MG63 (cell line): ENCODE data around the gene CD55. TPM values are rescaled to one million over a fixed set of nuclear protein-coding genes. Genes with fewer than 3 reads are reported as not detected.
"Not testable (repeated sequence)": the region's sequence is repeated elsewhere in the genome, so short reads cannot be mapped to it uniquely, and the experiment has no call there.

Experiments
- DNase-seq: peaks from one replicate; pipeline ENCODE4 v3.0.0-alpha.2; 2020
- H3K27me3 ChIP-seq: fragments of 250-450 bp; sonication (Bioruptor Pico); 2 replicates; pipeline ENCODE4 v1.5.1; 2020; ENCODE audit warnings: mild to moderate bottlenecking, moderate library complexity
- H3K36me3 ChIP-seq: fragments of 250-450 bp; sonication (Bioruptor Pico); 2 replicates; pipeline ENCODE4 v1.5.1; 2020; ENCODE audit warnings: mild to moderate bottlenecking, moderate library complexity
- H3K4me3 ChIP-seq: fragments of 250-450 bp; sonication (Bioruptor Pico); 2 replicates; pipeline ENCODE4 v1.5.1; 2020; ENCODE audit warnings: mild to moderate bottlenecking, moderate library complexity
- H3K9me3 ChIP-seq: fragments of 250-450 bp; sonication (Bioruptor Pico); 2 replicates; pipeline ENCODE4 v1.5.1; 2020; ENCODE audit warnings: mild to moderate bottlenecking, moderate library complexity
- total RNA-seq: library from RNA; depleted of rRNA; stranded (reverse); fragments of >200 nt; shearing (Covaris generic); gene quantifications from 2 replicates; pipeline ENCODE4 v1.2.3, GENCODE V29; 2014; ENCODE audit warnings: low replicate concordance

Gene CD55
- total RNA-seq, 1 experiment from 2014 or later = 133 TPM

DNA sequence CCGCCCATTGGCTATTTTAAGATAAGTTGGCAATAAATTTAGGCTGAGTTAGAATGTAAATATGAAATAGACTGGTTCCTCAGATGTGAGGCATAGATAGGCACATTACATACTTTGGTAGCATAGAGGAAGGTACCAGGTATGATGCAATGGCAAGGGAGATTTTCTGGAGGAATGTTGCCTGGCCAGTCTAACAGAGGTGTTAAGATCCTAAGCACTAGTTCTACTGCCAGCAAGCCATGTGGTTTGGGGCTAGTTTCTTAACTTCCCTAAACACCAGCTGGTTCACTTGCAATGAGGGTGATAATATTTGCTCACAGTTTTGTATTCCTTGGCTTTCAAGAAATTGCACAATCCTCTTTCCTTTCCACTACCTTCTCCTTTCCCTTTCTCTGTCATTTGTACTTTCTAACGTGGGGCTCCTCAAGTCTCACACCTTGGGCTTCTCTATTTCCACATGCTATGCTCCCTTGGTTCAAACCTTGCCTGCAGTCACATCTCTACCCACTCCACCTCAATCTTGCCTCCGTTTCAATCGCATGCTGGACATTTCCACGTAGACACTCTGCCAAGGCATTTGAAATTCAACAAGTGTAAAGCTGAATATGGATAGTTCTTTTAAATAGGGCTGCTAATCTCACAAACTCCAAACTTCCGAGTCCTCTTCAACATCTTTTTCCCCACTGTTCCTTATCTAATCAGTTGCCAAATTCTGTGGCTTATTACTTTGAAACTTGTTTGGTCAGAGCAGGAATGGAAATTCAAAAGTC is 4.7 kb upstream of the CD55 start:
- H3K36me3 ChIP-seq = no peaks in the 10 kb centered on the region; the same call in none of the 2 replicates
- no peak for DNase-seq

DNA sequence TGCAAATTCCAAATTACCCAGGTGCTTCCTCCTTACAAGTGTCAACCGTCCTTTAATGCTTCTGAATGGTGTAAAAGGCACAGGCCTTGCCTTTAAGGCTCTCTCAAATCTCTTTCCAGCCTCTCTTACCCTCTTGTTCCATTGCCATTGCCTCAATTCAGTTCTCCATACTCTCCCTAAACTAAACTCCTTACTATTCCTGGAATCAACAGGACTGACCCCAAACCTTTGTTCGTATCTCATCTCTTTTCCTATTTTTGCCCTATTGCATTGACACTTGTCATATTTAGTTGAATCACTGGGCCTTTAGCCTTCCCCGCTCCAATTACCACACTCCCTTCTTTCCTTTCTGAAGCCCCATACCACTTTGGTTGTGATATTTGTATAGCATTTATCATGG is 3.9 kb upstream of the CD55 start:
- DNase-seq = no peak
- Histone ChIP-seq H3K36me3 (peaks cover 6% of the 10 kb centered on the region), H3K9me3 (no peaks in the 10 kb centered on the region), H3K4me3 (no peak overlapping the region), H3K27me3 (no peaks in the 10 kb centered on the region)

More for the DNA sequence above, 4.7 kb upstream of the CD55 start:
- H3K9me3 ChIP-seq = no peaks in the 10 kb centered on the region
- H3K4me3 ChIP-seq = no peak overlapping the region
- H3K27me3 ChIP-seq = no peaks in the 10 kb centered on the region

GRCh38 chr1:207318072-207318619 is 3.3 kb upstream of the CD55 start:
- no peak overlapping the region for H3K4me3 ChIP-seq
- no peak for DNase-seq

DNA sequence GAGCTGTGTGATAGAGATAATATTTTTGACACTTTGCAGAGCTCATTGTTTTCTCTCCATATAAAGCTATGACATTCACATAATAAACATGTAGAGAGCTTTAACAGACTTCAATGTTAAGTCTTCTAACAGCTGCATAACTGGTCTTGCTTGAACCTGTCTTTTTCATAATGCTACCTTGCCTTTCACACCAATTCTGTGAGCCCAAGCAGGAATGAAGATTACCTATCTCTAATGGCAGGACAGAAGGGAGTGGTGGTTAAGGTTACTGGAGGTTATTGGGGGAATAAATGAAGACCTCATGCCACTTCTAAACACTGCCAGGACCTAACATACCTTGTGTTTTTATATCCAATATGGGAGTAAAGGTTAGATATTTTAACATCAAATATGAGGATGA is 2.3 kb upstream of the CD55 start:
- Histone ChIP-seq H3K36me3 (peaks cover 20% of the 10 kb centered on the region), H3K27me3 (no peaks in the 10 kb centered on the region), H3K9me3 (no peaks in the 10 kb centered on the region), H3K4me3 (no peak overlapping the region)
- DNase-seq = no peak

More at GRCh38 chr1:207318072-207318619, 3.3 kb upstream of the CD55 start:
- Histone ChIP-seq H3K27me3 (no peaks in the 10 kb centered on the region), H3K36me3 (peaks cover 10% of the 10 kb centered on the region), H3K9me3 (no peaks in the 10 kb centered on the region)

DNA sequence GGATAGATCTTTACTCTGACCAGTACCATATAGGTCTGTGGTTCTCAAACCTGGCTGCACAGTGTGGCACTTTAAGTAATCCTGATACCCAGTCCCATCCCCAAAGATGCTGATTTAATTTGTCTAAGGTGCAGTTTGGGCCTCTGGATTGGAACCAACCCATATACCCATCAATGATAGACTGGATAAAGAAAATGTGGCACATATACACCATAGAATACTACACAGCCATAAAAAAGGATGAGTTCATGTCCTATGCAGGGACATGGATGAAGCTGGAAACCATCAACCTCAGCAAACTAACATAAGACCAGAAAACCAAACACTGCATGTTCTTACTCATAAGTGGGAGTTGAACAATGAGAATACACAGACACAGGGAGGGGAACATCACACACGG is 1.4 kb upstream of the CD55 start:
- not testable (repeated sequence) for DNase-seq, H3K27me3 ChIP-seq

GRCh38 chr1:207321790-207322645 is 540 bp downstream of the CD55 start:
- H3K9me3 ChIP-seq = no peaks in the 10 kb centered on the region
- H3K27me3 ChIP-seq = no peaks in the 10 kb centered on the region
- DNase-seq = no peak
- H3K36me3 ChIP-seq = peaks cover 48% of the 10 kb centered on the region
- peak overlapping the region; percentile 93 for H3K4me3 ChIP-seq

More for the DNA sequence above, 1.4 kb upstream of the CD55 start:
- H3K9me3 ChIP-seq, H3K4me3 ChIP-seq: not testable (repeated sequence)
- peaks cover 29% of the 10 kb centered on the region for H3K36me3 ChIP-seq

DNA sequence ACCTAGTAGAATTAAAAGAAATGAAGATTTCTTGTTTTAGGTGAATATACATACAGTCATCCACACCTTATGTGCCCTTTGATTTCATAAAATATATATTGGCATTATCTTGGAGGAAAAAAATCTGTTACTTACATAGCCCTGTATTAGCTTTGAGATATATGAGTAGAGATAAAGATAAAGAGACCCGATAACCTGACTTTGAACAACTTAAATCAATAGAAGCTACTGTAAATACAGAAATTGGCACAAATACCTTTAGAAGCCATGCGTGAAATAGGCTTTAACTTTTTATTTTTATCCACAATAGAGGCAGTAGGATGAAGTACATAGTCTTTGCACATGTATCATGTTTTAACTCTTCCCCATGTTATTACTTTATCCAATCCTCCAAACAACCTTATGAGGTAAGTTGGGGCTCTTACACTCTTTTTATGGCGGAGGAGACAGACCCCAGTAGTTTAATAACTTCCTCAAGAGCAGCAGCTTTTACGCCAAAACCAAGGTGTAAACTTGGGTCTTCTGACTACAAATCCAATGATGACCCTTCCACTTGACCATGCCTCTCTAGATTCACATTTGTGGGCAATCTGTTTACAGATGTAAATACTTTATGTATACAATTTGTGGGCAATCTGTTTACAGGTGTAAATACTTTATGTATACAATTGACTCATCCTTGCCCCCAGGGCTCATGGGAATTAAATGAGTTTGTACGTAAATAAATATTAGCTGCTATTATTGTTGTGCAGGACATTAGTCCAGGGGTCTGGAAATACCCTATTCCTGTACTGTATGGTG is 2.1 kb downstream of the CD55 start:
- Histone ChIP-seq H3K27me3 (no peaks in the 10 kb centered on the region), H3K36me3 (peaks cover 64% of the 10 kb centered on the region), H3K9me3 (no peaks in the 10 kb centered on the region), H3K4me3 (peak overlapping the region; percentile 93)
- no peak for DNase-seq

- H3K36me3 ChIP-seq = peaks cover 95% of the 10 kb centered on the region
- no peak for DNase-seq
- no peaks in the 10 kb centered on the region for H3K9me3 ChIP-seq
- no peaks in the 10 kb centered on the region for H3K27me3 ChIP-seq
- no peak overlapping the region for H3K4me3 ChIP-seq
Measured at GRCh38 chr1:207328004-207328403, 6.5 kb downstream of the CD55 start.

DNA sequence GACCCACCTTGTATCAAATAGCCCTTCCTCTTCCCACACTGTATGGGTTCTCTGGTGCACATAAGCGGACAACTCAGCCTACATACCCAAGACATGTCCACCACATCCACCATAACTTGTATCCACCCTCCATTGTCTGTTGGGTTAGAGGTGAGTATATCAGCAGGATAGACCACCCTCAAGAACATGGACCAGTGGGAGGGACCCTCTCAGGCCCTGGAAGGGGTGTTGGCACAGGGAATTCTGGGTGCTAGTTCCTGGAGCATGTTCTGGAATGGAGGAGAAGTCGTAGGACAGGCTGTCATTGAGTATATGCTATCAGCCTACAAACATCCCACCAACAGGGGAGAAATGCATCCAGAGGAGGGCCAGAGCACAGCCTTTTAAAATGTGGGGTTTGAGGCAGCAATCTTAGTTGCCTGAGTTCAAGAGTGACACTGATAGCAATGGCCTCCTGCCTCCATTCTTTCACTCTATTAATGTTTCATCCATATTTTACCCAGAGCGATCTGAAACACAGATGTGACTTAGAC is 7.5 kb downstream of the CD55 start:
- Histone ChIP-seq H3K27me3 (no peaks in the 10 kb centered on the region), H3K4me3 (no peak overlapping the region), H3K9me3 (no peaks in the 10 kb centered on the region; the same call in 1 of the 2 replicates), H3K36me3 (peaks cover 97% of the 10 kb centered on the region)
- no peak for DNase-seq

DNA sequence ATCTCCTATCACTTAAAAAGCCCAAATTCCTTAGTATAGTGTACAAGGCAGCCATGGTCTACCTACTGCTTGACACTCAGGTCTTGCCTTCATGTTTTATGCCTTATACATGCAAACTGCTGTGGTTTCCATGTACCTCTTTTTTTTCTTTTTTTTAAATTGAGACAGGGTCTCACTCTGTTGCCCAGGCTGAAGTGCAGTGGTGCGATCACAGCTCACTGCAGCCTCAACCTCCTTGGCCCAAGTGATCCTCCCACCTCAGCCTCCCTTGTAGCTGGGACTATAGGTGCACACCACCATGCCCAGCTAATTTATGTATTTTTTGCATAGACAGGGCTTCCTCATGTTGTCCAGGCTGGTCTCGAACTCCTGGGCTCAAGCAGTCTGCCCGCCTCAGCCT is 8.0 kb downstream of the CD55 start:
- no peaks in the 10 kb centered on the region for H3K27me3 ChIP-seq
- peaks cover 97% of the 10 kb centered on the region for H3K36me3 ChIP-seq
- DNase-seq = no peak
- no peak overlapping the region for H3K4me3 ChIP-seq
- no peaks in the 10 kb centered on the region; the same call in 1 of the 2 replicates for H3K9me3 ChIP-seq

DNA sequence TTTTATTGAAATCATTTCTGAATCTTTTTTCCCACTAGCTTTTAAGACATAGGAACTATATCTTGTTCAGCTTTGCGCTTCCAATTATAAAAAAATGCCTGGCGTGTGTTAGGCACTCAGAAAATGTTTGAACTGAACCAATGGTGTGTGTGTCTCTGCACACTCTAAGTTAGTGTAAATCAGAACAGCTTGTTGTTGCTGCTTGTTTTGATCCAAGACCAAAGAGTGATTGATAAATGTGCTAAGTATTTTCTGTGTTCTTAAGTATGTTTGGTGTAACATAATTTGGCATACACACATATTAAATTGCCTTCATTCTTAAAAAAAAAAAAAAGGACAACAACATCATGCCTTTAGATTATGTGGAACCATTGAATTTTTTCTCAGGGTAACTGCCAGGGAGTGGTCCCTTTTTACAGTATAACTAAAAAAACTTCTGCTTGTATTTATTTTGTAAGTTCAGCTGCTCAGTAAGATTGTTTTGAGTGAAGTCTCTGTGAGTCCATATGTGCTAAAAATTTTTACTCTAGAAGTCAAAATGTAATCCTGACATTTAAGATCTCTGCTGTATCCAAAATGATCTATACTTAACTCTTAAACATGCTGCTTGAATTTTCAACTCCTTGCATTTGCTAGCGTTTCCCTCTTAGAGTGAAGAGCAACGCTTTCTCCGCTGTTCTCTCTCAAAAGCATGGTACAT is 8.7 kb downstream of the CD55 start:
- DNase-seq = no peak
- H3K27me3 ChIP-seq = no peaks in the 10 kb centered on the region
- no peaks in the 10 kb centered on the region; the same call in 1 of the 2 replicates for H3K9me3 ChIP-seq
- H3K4me3 ChIP-seq = no peak overlapping the region
- H3K36me3 ChIP-seq = peaks cover 97% of the 10 kb centered on the region

DNA sequence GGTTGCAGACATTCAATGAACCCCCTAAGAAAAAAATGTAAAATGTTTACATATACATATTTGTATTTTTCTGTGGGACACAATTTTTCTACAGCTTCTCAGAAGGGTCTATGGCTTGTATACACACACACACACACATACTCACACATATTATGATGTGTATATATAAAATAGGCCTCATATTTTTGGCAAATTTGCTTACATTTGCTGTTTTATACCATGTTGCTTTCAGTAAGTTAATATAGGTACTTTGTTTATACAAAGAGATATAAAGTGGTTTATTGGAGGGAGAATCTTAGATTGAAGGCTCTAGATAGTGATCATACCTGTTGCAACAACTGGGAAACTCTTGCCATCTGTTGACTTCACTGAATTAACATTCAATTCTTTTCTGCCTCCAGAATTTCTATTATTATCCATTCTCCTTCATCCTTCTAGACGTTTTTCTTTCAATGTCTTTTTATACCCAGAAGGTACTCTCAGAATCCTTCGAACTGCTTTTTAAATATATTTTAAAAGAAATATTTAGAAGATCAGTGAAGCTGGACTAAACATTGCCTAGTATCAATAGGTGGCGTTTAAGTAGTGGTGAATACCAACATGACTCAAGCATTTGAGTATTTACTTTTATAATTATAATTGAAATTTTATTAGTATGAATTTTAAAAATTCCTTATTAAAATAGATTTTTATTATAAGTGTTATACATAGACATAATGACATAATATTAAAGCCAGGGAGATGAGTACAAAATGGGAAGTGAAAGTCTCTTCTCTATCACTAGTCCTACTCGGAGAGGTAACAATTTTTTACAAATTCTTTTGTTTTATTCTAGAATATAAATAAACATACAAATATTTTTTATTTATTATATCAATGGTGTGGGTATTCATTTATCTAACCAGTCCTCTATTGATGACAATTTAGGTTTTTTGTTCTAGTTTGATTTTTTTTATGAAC is 10.2 kb downstream of the CD55 start:
- Histone ChIP-seq H3K27me3 (no peaks in the 10 kb centered on the region), H3K4me3 (no peak overlapping the region), H3K36me3 (peaks cover 94% of the 10 kb centered on the region), H3K9me3 (no peaks in the 10 kb centered on the region; the same call in 1 of the 2 replicates)
- no peak for DNase-seq

DNA sequence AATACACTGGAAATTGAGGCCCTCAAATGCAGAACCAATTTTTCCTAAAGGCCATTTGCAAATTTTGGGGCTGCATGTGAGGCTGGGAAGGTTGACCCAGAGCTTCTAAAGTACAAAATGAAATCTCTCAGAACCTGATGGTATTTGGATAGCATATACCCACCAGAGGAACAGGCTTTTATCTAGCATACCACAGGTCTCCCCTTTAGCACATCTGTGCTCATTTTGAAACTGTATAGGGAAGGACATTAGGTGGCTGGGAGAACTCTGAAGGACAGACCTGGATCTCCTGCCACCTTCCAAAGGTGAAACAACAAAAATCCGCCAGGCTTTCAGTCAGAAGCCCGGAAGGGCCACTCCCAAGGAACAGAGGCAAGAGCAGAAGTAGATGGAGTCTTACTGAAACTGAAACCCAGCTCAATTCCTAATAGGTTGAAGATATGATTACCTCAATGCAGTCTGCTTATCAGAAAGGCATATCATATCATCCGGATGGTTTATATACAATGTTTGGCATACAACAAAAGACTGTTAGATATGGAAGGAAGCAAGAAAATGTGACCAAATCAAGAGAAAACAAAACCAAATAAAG is 11.6 kb downstream of the CD55 start:
- Histone ChIP-seq H3K4me3 (no peak overlapping the region), H3K9me3 (no peaks in the 10 kb centered on the region; the same call in 1 of the 2 replicates), H3K27me3 (no peaks in the 10 kb centered on the region), H3K36me3 (peaks cover 94% of the 10 kb centered on the region)
- DNase-seq = no peak

- Histone ChIP-seq H3K27me3 (no peaks in the 10 kb centered on the region), H3K36me3 (peaks cover 94% of the 10 kb centered on the region), H3K9me3 (no peaks in the 10 kb centered on the region; the same call in 1 of the 2 replicates), H3K4me3 (no peak overlapping the region)
- DNase-seq = no peak
Measured at GRCh38 chr1:207333620-207334019, 12.1 kb downstream of the CD55 start.
